ENCODE measurements around the gene TRAPPC8.

The TRAPPC8 gene

DNA sequence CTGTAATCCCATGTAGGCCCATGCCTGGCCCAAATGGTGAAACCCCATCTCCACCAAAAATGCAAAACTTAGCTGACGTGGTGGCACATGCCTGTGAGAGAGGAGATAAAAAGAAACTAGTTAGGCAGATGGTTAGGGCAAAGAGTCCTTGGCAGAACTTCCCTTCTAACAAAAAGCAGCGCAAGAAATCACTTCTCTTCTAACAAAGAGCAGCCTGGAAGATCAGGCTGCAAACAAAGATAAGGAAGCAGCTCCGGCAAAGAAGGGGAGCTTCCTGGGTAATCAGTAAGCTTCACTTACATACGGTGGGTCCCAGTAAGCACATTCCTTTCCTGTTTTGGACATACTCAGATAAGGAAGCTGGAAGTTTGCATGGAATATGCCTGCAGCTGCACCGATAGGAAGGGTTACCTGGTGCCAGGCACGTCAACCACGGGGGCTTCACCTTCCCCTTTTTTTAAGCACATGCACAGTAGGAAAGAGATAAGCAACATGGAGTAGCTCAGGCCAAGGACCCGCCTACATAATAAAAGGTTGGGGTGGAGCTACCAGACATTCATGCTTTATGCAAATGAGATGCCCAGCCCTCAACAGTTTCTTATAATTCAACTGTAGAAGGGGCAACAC lies 121.3 kb downstream of the TRAPPC8 start:
- Histone ChIP-seq H3K9me2 (replicated peaks; ENCODE audit: control insufficient read depth, low read length) (no peaks in the 10 kb centered on the region), H3K4me3 (ENCODE audit: low read length) (no peak overlapping the region)

DNA sequence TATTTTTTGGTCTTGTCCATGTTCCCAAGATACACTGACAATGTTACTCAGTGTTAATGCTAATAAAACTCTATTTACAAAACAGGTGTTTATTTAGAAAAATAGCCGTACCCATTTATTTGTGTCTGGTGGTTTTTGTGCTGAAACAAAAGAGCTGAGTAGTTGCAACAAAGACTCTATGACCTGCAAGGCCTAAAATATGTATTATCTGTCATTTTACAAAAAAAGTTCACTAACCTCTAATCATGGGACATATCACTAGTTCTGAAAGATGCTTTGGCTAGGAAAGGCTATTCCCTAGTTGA lies 123.1 kb downstream of the TRAPPC8 start:
- Histone ChIP-seq H3K4me2 (ENCODE audit: low read length) (no peak overlapping the region), H3K4me1 (ENCODE audit: control insufficient read depth, low read length) (no peaks in the 10 kb centered on the region), H3K36me3 (ENCODE audit: control insufficient read depth, low read length) (no peaks in the 10 kb centered on the region), H3K9me3 (ENCODE audit: control insufficient read depth, insufficient read depth, low read length) (no peaks in the 10 kb centered on the region), H3K9me2 (replicated peaks; ENCODE audit: control insufficient read depth, low read length) (no peaks in the 10 kb centered on the region), H3K79me2 (ENCODE audit: control insufficient read depth, low read length) (no peaks in the 10 kb centered on the region), H3F3A (ENCODE audit: control insufficient read depth, insufficient read depth) (no peaks in the 10 kb centered on the region; the same call in 1 of the 2 replicates), H3K27ac (ENCODE audit: low read depth, low read length) (no peak overlapping the region), H3K4me3 (ENCODE audit: low read length) (no peak overlapping the region), H3K27me3 (ENCODE audit: control insufficient read depth, low read length) (no peaks in the 10 kb centered on the region), H4K20me1 (ENCODE audit: control insufficient read depth, insufficient read depth, low read depth, low read length) (no peaks in the 10 kb centered on the region)
- TF ChIP-seq, protein P1, sequence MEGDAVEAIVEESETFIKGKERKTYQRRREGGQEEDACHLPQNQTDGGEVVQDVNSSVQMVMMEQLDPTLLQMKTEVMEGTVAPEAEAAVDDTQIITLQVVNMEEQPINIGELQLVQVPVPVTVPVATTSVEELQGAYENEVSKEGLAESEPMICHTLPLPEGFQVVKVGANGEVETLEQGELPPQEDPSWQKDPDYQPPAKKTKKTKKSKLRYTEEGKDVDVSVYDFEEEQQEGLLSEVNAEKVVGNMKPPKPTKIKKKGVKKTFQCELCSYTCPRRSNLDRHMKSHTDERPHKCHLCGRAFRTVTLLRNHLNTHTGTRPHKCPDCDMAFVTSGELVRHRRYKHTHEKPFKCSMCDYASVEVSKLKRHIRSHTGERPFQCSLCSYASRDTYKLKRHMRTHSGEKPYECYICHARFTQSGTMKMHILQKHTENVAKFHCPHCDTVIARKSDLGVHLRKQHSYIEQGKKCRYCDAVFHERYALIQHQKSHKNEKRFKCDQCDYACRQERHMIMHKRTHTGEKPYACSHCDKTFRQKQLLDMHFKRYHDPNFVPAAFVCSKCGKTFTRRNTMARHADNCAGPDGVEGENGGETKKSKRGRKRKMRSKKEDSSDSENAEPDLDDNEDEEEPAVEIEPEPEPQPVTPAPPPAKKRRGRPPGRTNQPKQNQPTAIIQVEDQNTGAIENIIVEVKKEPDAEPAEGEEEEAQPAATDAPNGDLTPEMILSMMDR (IDR thresholded peaks at IDR 0.05; ENCODE audit: low read depth, low read length, poor library complexity, severe bottlenecking), result peak; percentile 15
- TF ChIP-seq EZH2phosphoT487 (IDR thresholded peaks at IDR 0.05; ENCODE audit: borderline replicate concordance, low read length), result no peak

More for the DNA sequence above, 121.3 kb downstream of the TRAPPC8 start:
- no peaks in the 10 kb centered on the region; the same call in 1 of the 2 replicates for H3F3A ChIP-seq (ENCODE audit: control insufficient read depth, insufficient read depth)
- H3K4me1 ChIP-seq (ENCODE audit: control insufficient read depth, low read length), result no peaks in the 10 kb centered on the region
- H3K4me2 ChIP-seq (ENCODE audit: low read length), result no peak overlapping the region
- no peaks in the 10 kb centered on the region for H3K36me3 ChIP-seq (ENCODE audit: control insufficient read depth, low read length)
- TF ChIP-seq, protein P1 (IDR thresholded peaks at IDR 0.05; ENCODE audit: low read depth, low read length, poor library complexity, severe bottlenecking), result no peak
- TF ChIP-seq EZH2phosphoT487 (IDR thresholded peaks at IDR 0.05; ENCODE audit: borderline replicate concordance, low read length), result no peak
- H3K79me2 ChIP-seq (ENCODE audit: control insufficient read depth, low read length), result no peaks in the 10 kb centered on the region
- no peaks in the 10 kb centered on the region for H3K27me3 ChIP-seq (ENCODE audit: control insufficient read depth, low read length)
- no peaks in the 10 kb centered on the region for H3K9me3 ChIP-seq (ENCODE audit: control insufficient read depth, insufficient read depth, low read length)
- no peak overlapping the region for H3K27ac ChIP-seq (ENCODE audit: low read depth, low read length)
- no peaks in the 10 kb centered on the region for H4K20me1 ChIP-seq (ENCODE audit: control insufficient read depth, insufficient read depth, low read depth, low read length)

DNA sequence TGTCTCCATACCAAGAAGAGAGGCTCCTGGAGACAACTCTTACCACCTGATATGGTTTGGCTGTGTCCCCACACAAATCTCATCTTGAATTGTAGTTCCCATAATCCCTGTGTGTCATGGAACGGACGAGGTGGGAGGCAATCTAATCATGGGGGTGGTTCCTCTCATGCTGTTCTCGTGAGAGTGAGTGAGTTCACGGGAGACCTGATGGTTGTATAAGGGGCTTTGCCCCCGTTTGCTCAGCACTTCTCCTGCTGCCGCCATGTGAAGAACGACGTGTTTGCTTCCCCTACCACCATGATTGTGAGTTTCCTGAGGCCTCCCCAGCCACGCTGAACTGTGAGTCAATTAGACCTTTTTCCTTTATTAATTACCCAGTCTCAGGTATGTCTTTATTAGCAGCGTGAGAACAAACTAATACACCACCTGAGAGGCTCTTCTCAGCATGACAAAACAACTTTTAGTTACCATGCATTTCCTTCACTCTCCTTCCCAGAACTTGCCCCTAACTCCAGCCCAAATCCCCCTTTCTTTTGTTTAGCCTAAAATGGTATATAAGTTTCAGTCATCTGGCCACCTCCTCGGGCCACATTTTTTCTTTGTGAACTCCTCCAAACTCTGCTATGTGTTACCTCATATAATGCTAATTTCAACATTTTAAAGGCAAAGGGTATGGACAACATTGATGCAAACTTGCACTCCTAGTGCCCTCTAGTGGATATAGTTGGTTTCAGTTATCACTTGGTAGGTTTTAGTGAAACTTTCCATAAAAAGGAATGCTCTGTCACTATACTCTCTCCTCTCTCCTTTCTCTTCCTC lies 123.6 kb downstream of the TRAPPC8 start:
- H3K79me2 ChIP-seq (ENCODE audit: control insufficient read depth, low read length), result no peaks in the 10 kb centered on the region

More for the DNA sequence above, 123.6 kb downstream of the TRAPPC8 start:
- Histone ChIP-seq H3F3A (ENCODE audit: control insufficient read depth, insufficient read depth) (no peaks in the 10 kb centered on the region; the same call in 1 of the 2 replicates), H4K20me1 (ENCODE audit: control insufficient read depth, insufficient read depth, low read depth, low read length) (no peaks in the 10 kb centered on the region), H3K4me3 (ENCODE audit: low read length) (no peak overlapping the region), H3K27me3 (ENCODE audit: control insufficient read depth, low read length) (no peaks in the 10 kb centered on the region), H3K27ac (ENCODE audit: low read depth, low read length) (no peak overlapping the region), H3K4me2 (ENCODE audit: low read length) (no peak overlapping the region), H3K9me3 (ENCODE audit: control insufficient read depth, insufficient read depth, low read length) (no peaks in the 10 kb centered on the region), H3K36me3 (ENCODE audit: control insufficient read depth, low read length) (no peaks in the 10 kb centered on the region), H3K9me2 (replicated peaks; ENCODE audit: control insufficient read depth, low read length) (no peaks in the 10 kb centered on the region), H3K4me1 (ENCODE audit: control insufficient read depth, low read length) (no peaks in the 10 kb centered on the region)
- TF ChIP-seq EZH2phosphoT487 (IDR thresholded peaks at IDR 0.05; ENCODE audit: borderline replicate concordance, low read length), result no peak
- TF ChIP-seq, protein P1 (IDR thresholded peaks at IDR 0.05; ENCODE audit: low read depth, low read length, poor library complexity, severe bottlenecking), result peak; percentile 80
